GM18858 (cell line): Measurements from ENCODE around the gene NCOA1.
"Not testable (repeated sequence)": the region's sequence is repeated elsewhere in the genome, so short reads cannot be mapped to it uniquely, and the experiment has no call there.

Source experiments
- ATAC-seq: cut with Tn5 transposase; IDR thresholded peaks from one replicate; pipeline ENCODE4 v1.9.1; 2021; ENCODE audit not compliant: unreplicated experiment

The NCOA1 gene

DNA sequence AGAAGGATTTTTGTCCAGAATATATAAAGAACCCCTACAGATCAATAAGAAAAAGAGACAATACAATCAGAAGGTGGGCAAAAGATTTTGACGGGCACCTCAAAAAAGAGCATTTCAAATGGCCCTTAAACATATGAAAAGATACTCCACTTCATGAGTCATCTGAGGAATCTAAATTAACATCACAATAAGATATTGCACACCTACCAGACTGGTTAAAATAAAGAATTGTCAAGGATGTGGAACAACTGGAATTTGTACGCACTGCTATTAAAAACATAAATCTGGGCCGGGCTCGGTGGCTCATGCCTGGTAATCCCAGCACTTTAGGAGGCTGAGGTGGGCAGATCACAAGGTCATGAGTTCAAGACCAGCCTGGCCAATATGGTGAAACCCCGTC lies 17.0 kb upstream of the NCOA1 start:
- ATAC-seq, result no peak

DNA sequence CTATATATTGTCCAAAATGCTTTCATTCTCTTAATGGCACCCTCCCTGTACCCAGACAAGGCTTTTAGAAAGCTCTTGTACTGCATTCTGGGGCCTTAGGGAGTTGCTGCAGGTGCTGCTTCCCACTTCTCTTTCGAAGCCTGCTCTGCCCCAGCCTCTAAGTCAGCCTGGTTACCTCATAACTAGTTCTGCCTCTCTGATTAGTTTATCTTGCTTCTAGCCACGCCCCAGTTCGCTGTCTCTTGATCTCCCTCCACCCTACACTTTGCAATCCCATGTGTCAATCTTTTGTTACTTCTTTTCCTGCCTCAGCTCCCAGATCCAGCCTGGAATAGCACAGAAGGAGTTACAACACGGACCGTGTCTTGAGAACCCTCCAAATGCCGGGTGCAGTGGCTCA lies 13.8 kb upstream of the NCOA1 start:
- ATAC-seq, result no peak

DNA sequence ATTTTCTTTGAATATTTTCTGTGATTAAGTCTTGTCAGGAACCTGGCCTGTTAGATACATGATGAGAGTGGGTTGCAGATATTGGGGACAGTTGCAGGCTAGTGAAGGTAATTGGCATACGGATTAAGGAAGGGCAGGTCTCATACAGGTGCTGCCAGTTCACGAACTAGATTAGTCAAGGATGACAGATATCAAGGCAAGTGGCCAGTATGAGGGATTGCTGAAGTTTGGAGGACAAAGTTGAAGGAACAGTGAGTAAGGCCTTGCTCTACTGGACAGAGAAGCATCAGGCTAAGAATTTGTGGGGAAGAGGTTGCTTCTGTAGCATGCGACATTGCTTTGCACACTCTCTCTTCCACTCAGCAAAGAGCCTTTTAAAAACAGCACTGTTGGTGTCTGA lies 12.8 kb upstream of the NCOA1 start:
- no peak for ATAC-seq

DNA sequence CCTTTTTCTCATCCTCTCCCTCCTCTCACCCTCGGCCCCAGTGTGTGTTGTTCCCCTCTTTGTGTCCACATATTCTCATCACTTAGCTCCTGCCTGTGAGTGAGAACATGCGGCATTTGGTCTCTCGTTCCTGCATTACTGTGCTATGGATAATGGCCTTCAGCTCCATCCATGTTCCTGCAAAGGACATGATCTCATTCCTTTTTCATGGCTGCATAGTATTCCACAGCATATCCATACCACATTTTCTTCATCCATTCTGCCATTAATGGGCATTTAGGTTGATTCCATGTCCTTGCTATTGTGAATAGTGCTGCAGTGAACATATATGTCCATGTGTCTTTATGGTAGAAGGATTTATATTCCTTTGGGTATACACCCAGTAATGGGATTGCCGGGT lies 10.8 kb upstream of the NCOA1 start:
- ATAC-seq, result no peak

DNA sequence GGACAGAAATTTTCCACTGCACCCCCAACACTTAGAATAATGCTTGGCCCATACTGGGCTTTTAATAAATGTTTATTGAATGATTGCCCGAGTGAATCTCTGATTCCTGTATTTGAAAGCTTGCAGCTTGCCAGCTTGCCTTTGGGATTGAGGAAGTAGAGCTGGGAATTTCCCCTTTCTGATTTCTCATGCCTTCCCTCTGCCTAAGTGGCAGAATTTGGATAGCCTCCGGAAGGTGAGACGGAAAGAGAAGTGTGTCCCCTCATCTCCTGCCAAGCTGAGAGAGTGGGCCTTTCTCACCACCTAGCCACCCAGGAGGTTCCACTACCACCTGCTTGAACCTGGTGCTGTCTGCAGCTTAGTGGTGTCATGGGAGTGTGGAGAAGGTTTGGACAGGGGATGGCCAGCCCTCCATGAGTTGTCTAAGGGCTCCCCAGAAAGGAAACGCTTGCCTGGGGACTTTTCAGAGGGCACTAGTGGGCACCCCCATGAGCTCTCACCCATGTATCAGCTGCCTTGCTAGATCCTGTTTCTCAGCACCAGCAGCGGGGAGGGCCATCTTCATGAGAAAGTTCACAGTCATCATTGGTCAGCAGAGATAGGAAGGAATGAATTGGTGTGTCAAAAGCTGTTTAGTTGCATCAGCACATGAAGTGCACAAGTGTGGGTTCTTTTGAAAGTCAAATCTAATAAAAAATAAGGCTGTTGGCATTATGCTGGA lies 8.6 kb upstream of the NCOA1 start:
- ATAC-seq, result no peak

DNA sequence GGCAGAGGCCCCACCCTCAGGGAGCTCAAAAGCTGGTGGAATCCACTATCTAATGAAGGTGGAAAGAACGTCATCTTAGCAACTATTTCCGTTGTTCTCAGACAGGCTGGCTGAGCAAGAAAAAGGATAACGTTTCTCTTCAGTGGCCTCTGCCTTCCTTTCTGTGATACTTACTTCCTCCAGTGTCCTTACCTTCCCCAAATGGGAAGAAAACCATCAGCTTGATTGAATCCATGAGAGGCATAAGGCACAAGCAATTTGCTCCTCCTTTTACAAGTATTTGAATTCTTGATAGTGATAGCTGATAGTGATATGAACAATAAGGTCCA lies 8.1 kb upstream of the NCOA1 start:
- ATAC-seq, result no peak

- ATAC-seq, result not testable (repeated sequence)
Observed at GRCh38 chr2:24484677-24485076, 6.4 kb upstream of the NCOA1 start.

DNA sequence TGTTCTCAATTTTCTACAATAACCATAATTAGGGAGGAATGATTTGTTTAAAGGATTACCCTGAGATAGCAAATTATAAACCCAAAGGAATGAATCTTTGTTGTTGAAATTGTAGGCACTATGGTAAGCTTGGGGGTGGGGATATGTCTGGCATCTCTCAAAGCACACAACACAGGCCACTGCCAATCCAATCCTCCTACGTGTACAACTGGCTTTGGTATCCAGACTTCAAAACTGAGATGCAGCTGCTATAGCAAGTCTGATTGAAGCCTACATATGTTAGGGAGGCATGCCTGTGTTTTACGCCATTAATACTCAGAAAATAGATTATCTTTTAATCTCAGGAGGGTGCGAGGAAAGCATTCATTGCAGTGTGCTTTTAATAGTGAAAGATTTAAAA lies 5.9 kb upstream of the NCOA1 start:
- no peak for ATAC-seq

DNA sequence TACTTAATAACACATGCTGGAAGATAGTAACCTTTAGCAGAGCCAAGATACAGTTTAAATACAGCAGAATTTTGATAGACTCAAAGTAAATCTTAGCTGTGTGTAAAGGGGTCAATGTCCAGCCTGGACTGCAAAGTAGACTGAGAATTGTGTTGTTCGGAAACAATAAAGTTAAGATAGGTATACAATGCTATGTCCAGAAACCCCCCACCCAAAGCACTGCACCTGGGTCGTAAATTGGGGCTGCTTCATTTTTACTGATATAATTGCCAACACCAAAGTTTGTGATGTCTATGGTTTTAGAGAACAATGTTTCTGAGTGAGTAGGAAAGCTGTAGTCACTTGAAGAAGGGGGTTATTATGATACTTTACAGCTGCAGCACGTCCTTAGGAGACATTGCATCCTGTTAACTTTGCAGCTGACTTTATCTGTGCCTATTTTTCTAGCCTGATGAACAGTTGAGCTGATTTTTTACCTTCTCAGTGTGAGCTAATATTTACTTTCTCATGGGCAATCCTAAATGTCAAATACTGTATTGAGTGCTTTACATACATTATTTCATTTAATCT lies 4.3 kb upstream of the NCOA1 start:
- no peak for ATAC-seq

DNA sequence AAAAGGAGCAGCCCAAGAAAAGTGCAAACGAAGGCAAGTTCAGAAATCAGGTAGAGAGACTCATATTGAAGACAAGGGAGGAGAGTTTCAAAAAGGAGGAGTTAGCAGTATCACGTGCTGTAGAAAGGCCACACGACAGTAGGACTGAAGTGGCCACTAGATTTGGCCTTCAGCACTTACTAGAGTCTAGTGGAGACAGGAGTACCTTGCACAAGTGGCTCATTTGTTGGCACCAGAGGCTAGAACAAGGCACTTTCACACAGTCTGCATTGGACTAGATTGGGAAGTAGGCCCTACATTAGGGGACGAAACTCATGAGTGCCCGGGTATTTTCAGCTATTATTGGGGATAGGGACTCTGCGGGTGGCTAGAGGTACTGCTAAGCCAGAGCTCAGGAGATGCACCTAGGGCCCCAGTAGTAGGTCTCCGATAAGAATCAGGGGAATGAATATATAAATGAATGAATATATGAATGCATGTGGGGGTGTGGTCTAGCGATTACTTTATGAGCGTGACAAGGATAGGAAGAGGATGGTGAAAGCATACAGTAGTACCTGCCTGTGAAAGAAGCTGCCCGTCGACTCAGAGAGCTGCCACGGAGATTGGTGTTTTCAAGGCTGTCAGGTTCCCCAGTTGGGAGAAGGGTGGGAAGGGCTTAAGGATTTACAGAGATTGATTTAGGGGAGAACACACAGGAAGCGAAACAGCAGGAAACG lies 1.4 kb upstream of the NCOA1 start:
- ATAC-seq, result no peak

- ATAC-seq, result no peak
Observed at GRCh38 chr2:24490181-24490689, 819 bp upstream of the NCOA1 start.

DNA sequence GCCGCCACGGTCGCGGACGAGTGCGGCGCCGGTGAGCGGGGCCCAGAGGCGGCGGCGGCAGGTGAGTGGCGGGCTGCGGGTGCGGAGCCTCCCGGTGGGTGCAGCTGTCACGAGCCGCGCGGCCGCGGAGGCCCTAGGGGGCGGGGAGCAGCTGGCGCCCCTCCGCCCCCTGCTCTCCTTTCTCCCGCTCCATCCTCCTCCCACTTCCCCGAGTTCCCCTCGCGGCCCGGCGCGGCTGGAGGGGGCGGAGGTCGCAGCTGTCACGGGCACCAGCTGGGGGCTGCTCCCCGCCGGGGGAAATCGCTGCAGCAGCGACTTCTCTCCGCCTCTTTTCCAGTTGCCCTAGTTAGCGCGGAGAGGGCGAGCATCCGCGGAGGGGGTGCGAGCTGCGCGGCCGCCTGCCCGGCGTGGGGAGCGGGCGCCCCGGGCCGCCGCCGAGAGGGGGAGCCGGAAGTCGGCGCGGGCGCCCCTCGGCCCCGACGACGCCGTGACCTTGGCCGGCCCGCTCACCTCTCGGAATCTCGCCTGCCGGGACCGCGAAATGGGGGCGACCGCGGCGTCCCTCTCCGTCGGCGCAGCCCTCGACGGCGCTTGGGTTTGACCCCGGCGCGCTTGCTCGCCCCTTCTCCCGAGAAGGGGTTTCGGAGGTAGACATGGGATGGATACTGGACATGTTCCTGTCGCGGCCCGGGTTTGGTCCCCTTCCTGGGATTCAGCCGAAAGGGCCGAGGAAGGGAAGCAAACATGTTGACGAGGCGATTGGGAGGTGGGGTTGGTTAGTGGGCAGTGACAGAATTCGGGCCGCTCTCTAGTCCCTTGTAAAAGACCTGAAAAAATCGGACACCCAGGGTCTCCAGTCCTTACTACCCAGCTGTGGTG lies 727 bp downstream of the NCOA1 start:
- peak; percentile 25 for ATAC-seq

DNA sequence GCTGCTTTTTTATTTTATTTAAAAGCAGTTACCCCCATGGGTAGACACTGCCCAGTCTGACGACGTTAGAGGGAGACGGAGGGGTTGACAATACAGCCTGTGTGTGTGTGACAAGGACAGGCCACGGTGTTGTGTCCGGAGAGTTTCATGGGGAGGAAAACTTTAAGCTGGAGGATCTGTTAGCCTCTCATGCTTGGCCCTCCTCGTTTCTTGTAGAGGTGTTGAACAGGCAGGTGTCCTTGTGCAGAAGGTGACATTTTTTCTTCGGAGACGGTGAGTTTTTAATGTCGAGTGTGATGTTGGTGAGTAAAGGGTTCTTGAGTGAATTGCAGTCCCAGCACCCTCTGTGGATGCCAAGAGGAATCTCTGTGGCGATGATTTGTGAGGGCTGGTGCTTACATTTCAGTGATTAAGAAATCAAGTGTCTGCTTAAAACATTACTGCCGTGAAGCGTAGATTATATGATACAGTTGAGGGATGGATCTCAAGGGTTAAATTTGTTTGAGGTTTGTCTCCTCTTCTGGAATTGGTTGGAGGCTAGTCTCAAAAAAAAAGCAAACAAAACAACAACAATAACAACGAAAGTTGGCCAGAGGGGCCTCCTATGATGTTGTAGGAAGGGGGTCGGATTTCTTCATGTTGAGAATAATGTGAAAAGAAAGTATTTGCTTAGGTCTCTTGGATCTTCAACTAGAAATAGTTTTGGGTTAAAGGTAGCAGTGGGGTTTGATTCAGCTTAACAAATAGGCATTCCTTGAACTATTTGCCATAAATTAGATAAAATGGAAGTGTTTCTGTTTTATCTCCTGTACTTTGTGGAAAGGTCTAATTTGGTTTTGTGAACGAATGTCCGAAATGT lies 1.6 kb downstream of the NCOA1 start:
- no peak for ATAC-seq

DNA sequence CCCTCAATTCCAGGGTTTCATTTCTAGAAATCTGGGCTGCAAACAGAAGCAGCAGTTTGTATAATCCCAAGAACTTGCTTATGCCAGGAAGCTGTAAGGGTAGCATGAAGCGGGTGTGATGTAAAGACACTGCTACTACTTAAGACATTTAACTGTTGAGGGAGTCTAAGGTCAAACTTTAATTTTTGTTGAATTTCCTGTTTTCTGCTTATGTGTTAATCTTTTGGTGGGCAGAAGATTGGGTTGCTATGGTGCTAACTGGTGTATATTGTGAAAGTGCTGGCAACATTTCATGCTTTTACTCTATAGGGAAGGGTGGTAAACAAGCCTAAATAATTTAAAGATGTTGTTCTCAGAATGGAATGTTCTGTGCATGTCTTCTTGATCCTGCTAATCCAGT lies 2.7 kb downstream of the NCOA1 start:
- ATAC-seq, result no peak

- no peak for ATAC-seq
Observed at GRCh38 chr2:24494410-24494809, 3.4 kb downstream of the NCOA1 start.

DNA sequence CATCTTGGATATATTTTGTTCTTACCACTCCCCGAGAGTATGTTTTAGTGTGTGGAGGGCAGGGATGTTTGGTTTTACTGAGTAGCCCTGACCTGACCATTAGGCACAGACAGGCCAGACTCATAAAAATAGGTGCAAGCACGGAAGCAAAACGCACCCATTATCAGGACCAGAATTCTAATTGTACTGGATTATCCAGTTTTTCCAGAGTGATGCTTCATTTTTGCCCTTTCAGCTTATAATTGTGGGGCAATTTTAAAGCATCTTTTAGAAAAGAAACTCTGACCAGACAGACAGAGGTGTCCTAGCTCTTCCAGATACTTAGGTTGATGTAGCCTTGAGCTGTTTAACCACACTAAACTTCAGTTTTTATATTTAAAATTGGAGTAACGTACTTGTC lies 4.4 kb downstream of the NCOA1 start:
- no peak for ATAC-seq

- ATAC-seq, result no peak
Observed at GRCh38 chr2:24496959-24497358, 5.9 kb downstream of the NCOA1 start.

GRCh38 chr2:24497685-24498084 lies 6.6 kb downstream of the NCOA1 start:
- ATAC-seq, result no peak

DNA sequence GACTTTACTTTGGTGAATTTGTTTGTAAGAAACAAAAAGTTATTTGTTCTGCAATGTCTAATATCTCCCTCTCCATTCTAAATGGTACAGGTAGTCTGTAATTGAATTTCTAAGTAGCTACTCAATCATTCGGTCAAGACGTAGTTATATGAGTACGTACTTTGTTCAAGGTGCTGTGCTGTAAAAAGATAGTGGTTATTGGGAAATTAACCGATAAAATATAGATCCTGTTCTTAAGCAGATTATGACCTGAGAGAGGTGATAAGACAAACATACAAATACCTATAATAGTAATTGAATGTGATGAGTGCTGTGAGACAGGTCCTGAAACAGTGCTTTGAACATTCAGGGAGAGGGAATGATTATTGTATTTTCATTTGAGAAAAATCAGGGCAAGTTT lies 7.1 kb downstream of the NCOA1 start:
- no peak for ATAC-seq

DNA sequence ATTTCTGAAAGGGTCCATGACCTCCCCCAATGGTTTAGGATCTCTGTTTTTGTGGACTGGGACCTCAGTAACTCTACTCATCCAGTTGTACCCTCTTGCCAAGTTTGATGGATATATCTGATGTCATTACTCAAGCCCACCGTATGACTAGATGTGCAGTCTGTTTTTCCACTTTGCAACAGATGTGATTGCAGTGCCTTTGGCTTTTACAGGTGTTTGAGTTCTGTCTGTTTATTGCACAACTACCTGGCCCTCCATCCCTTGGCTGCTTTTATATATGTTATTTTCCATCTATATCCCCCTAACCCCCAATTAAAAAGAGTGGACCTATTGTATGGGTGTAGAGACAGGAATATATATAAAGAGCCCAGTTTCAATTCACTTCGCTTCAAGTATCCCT lies 10.8 kb downstream of the NCOA1 start:
- no peak for ATAC-seq
